H1 (cell line): ENCODE data around the gene LHFPL3. TPM values are rescaled to one million over a fixed set of nuclear protein-coding genes. Genes with fewer than 3 reads are reported as not detected.

ENCODE experiments used
- CTCF ChIA-PET: fragments of 300-600 bp; sonication (Branson Sonifier 250); formaldehyde crosslinking; loops from one replicate; lab custom pipeline; 2021; ENCODE audit not compliant: partially characterized antibody; lab: Charles Lee
- POLR2A ChIA-PET: fragments of 300-600 bp; sonication (Branson Sonifier 250); formaldehyde crosslinking; loops from one replicate; lab custom pipeline; 2021; ENCODE audit warnings: inconsistent platforms; ENCODE audit not compliant: partially characterized antibody; lab: Charles Lee
- DNase-seq, 2 experiments: peaks; one replicate each; pipeline versions ENCODE4 v3.0.0 to v3.0.0-alpha.2; 2010 to 2022; ENCODE audit warnings: low spot score in 2 of 2, low read depth in 1 of 2, mixed read lengths in 1 of 2
- FAIRE-seq: peaks from 2 replicates; lab custom pipeline; 2011; peaks lifted over from hg19 to GRCh38; lab: Jason Lieb, UNC
- H2AFZ ChIP-seq: 2 replicates; pipeline ENCODE4 v1.8.1; 2012; ENCODE audit warnings: low read length, inconsistent platforms
- H2AK5ac ChIP-seq: 2 replicates; pipeline ENCODE4 v1.6.1; 2013; ENCODE audit warnings: low read depth, low read length
- H2BK120ac ChIP-seq: replicated peaks from 2 replicates; pipeline ENCODE3; 2013; ENCODE audit warnings: low read depth, low read length, inconsistent platforms
- H2BK12ac ChIP-seq: 2 replicates; pipeline ENCODE4 v1.6.1; 2013; ENCODE audit warnings: low read depth, low read length
- H2BK15ac ChIP-seq: 2 replicates; pipeline ENCODE4 v1.6.1; 2013; ENCODE audit warnings: low read length
- H2BK20ac ChIP-seq: 2 replicates; pipeline ENCODE4 v1.6.1; 2013; ENCODE audit warnings: low read length
- H2BK5ac ChIP-seq: 2 replicates; pipeline ENCODE4 v1.6.1; 2013; ENCODE audit warnings: low read depth, low read length
- H3K14ac ChIP-seq: 2 replicates; pipeline ENCODE4 v1.6.1; 2013; ENCODE audit warnings: inconsistent platforms; ENCODE audit not compliant: insufficient read length
- H3K18ac ChIP-seq: 2 replicates; pipeline ENCODE4 v1.6.1; 2013; ENCODE audit warnings: low read length; ENCODE audit errors: extremely low read depth
- H3K23ac ChIP-seq: 2 replicates; pipeline ENCODE4 v1.6.1; 2013; ENCODE audit warnings: inconsistent platforms; ENCODE audit not compliant: insufficient read length
- H3K23me2 ChIP-seq: 2 replicates; pipeline ENCODE4 v1.6.1; 2013; ENCODE audit warnings: low read depth, low read length
- H3K27ac ChIP-seq: 2 replicates; pipeline ENCODE4 v1.6.1; 2011; ENCODE audit warnings: low read depth, low read length, inconsistent platforms
- H3K27me3 ChIP-seq, 4 experiments: replicated peaks in 1 of 4; 1 replicate in 1 of 4; 2 replicates in 3 of 4; pipeline versions ENCODE4 v1.6.1 to v1.8.1; 2011 to 2013; ENCODE audit warnings: low read length in 3 of 4, mild to moderate bottlenecking in 3 of 4, inconsistent platforms in 2 of 4, mixed read lengths in 2 of 4, moderate library complexity in 1 of 4; ENCODE audit not compliant: control insufficient read depth in 3 of 4, insufficient read depth in 3 of 4; ENCODE audit errors: extremely low read depth in 1 of 4
- H3K36me3 ChIP-seq, 4 experiments: 2 replicates each; pipeline versions ENCODE4 v1.6.1 to v1.8.1; 2011 to 2013; ENCODE audit warnings: mild to moderate bottlenecking in 4 of 4, low read length in 3 of 4, moderate library complexity in 2 of 4, control low read depth in 1 of 4, inconsistent platforms in 1 of 4; ENCODE audit not compliant: insufficient read depth in 4 of 4, control insufficient read depth in 2 of 4
- H3K4ac ChIP-seq: replicated peaks from 2 replicates; pipeline ENCODE3; 2013; ENCODE audit warnings: low read length, low read depth, mixed read lengths, inconsistent platforms; ENCODE audit not compliant: insufficient read length
- H3K4me1 ChIP-seq, 4 experiments: replicated peaks in 1 of 4; 1 replicate in 1 of 4; 2 replicates in 3 of 4; pipeline versions ENCODE4 v1.6.1 to v1.8.1; 2011 to 2013; ENCODE audit warnings: low read length in 3 of 4, inconsistent platforms in 2 of 4, mixed read lengths in 1 of 4; ENCODE audit not compliant: insufficient read depth in 4 of 4, control insufficient read depth in 3 of 4
- H3K4me2 ChIP-seq, 2 experiments: 2 replicates each; pipeline versions ENCODE4 v1.6.1 to v1.8.1; 2011 to 2013; ENCODE audit warnings: low read depth in 2 of 2, low read length in 2 of 2, control low read depth in 1 of 2, inconsistent platforms in 1 of 2, mild to moderate bottlenecking in 1 of 2; ENCODE audit not compliant: insufficient read depth in 1 of 2
- H3K4me3 ChIP-seq, 4 experiments: fragments of 200-600, 300-600 bp in 1 of 4; sonication (generic), shearing (Covaris generic), sonication (Bioruptor Twin) in 1 of 4; 2 replicates each; pipeline versions ENCODE4 v1.5.1 to v1.8.1; 2011 to 2016; ENCODE audit warnings: low read length in 4 of 4, low read depth in 3 of 4, control low read depth in 2 of 4, inconsistent platforms in 2 of 4, mild to moderate bottlenecking in 2 of 4, mixed read lengths in 1 of 4, moderate library complexity in 1 of 4; ENCODE audit not compliant: insufficient read depth in 2 of 4; ENCODE audit errors: extremely low read depth in 1 of 4
- H3K56ac ChIP-seq: replicated peaks from 2 replicates; pipeline ENCODE3; 2013; ENCODE audit warnings: low read depth, mild to moderate bottlenecking, mixed read lengths, low read length, inconsistent platforms; ENCODE audit not compliant: insufficient read length
- H3K79me1 ChIP-seq: 2 replicates; pipeline ENCODE4 v1.6.1; 2013; ENCODE audit warnings: low read depth, low read length, control low read depth
- H3K79me2 ChIP-seq, 2 experiments: 2 replicates each; pipeline versions ENCODE4 v1.6.1 to v1.8.1; 2012 to 2013; ENCODE audit warnings: low read length in 2 of 2, mild to moderate bottlenecking in 2 of 2, inconsistent platforms in 1 of 2; ENCODE audit not compliant: insufficient read depth in 2 of 2, control insufficient read depth in 1 of 2
- H3K9ac ChIP-seq, 4 experiments: replicated peaks in 1 of 4; 1 replicate in 1 of 4; 2 replicates in 3 of 4; pipeline versions ENCODE4 v1.6.1 to v1.8.1; 2011 to 2013; ENCODE audit warnings: low read depth in 3 of 4, low read length in 3 of 4, control low read depth in 2 of 4, mild to moderate bottlenecking in 2 of 4, moderate library complexity in 2 of 4, inconsistent platforms in 1 of 4; ENCODE audit errors: extremely low read depth in 1 of 4
- H3K9me3 ChIP-seq, 2 experiments: 2 replicates each; pipeline versions ENCODE4 v1.6.1 to v1.8.1; 2012 to 2013; ENCODE audit warnings: mild to moderate bottlenecking in 2 of 2, moderate library complexity in 2 of 2, control low read depth in 1 of 2, inconsistent platforms in 1 of 2, low read depth in 1 of 2, low read length in 1 of 2, mixed read lengths in 1 of 2; ENCODE audit not compliant: insufficient read depth in 2 of 2
- H4K20me1 ChIP-seq, 2 experiments: replicated peaks in 1 of 2; 2 replicates each; pipeline versions ENCODE3 to v1.8.1; 2011 to 2013; ENCODE audit warnings: inconsistent platforms in 2 of 2, low read length in 2 of 2, mild to moderate bottlenecking in 1 of 2; ENCODE audit not compliant: insufficient read depth in 2 of 2, control insufficient read depth in 1 of 2
- H4K5ac ChIP-seq: 2 replicates; pipeline ENCODE4 v1.6.1; 2013; ENCODE audit warnings: low read length, low read depth, mixed read lengths, inconsistent platforms; ENCODE audit not compliant: insufficient read length
- H4K8ac ChIP-seq: 2 replicates; pipeline ENCODE4 v1.8.0; 2013; ENCODE audit warnings: mild to moderate bottlenecking, moderate library complexity, low read length, inconsistent platforms; ENCODE audit not compliant: insufficient read depth; ENCODE audit errors: extremely low read depth
- H4K91ac ChIP-seq: replicated peaks from 2 replicates; pipeline ENCODE3; 2013; ENCODE audit warnings: low read length, mixed read lengths, inconsistent platforms; ENCODE audit not compliant: insufficient read length
- WGBS, 2 experiments: shearing (Covaris generic) in 1 of 2; methylation state at CpG; one replicate each; pipeline versions ENCODE4 v1.1.6 to v1.1.7; 2013 to 2015; ENCODE audit warnings: low lambda C conversion rate in 2 of 2, mixed read lengths in 2 of 2, inconsistent platforms in 1 of 2, low coverage in 1 of 2, missing lambda C conversion rate in 1 of 2; ENCODE audit not compliant: insufficient replicate concordance in 2 of 2, insufficient coverage in 1 of 2, insufficient read length in 1 of 2; ENCODE audit errors: extremely low coverage in 1 of 2, missing lambda C conversion rate in 1 of 2; 5-methylcytosine and 5-hydroxymethylcytosine counted together
- polyA plus RNA-seq, 7 experiments: library from polyadenylated mRNA; depleted of rRNA in 3 of 7; stranded (reverse) in 5 of 7; unstranded in 2 of 7; fragments of >200 nt in 5 of 7; fragments of 200-250 nt in 2 of 7; gene quantifications; 1 replicate in 5 of 7; 2 replicates in 1 of 7; 4 replicates in 1 of 7; pipeline versions ENCODE4 v1.2.1 to v1.2.3, GENCODE V29; 2011 to 2013; ENCODE audit warnings: missing spikeins in 2 of 7, mixed read lengths in 2 of 7
- total RNA-seq: library from RNA; stranded (reverse); fragmentation: NEBNext Ultra II Directional; extraction: Animal tissue kit (Norgen Biotek cat#: 25700); gene quantifications from 2 replicates; pipeline ENCODE4 v1.2.1, GENCODE V29; 2021

LHFPL3 gene
- total and polyA plus RNA-seq, 2 of the 8 experiments (the other 6 are each of a cell fraction or from before 2014, with no cell fraction given), result 0.24 to 0.50 TPM

- DNase-seq (no peak), FAIRE-seq (no peak)
- Histone ChIP-seq H2BK5ac (no peak overlapping the region), H3K23me2 (no peaks in the 10 kb centered on the region), H3K4me3 (no peak overlapping the region), H4K91ac (no peak overlapping the region), H3K27me3 (no peaks in the 10 kb centered on the region), H3K14ac (no peak overlapping the region), H2BK120ac (no peak overlapping the region), H3K79me2 (no peaks in the 10 kb centered on the region), H4K8ac (no peak overlapping the region), H3K23ac (no peak overlapping the region), H3K18ac (no peak overlapping the region; the same call in 1 of the 2 replicates), H3K4ac (no peak overlapping the region), H3K27ac (no peak overlapping the region), H3K4me1 (peaks cover 0 to 4% (median 3%) of the 10 kb centered on the region in 4 experiments; a peak in 4 of 7 replicates), H3K56ac (no peak overlapping the region), H2BK12ac (no peak overlapping the region), H3K79me1 (no peaks in the 10 kb centered on the region), H3K36me3 (no peaks in the 10 kb centered on the region), H4K5ac (no peak overlapping the region), H4K20me1 (no peaks in the 10 kb centered on the region), H2AFZ (no peak overlapping the region), H2BK15ac (no peak overlapping the region), H2BK20ac (no peak overlapping the region), H3K9ac (no peak overlapping the region), H2AK5ac (no peak overlapping the region), H3K9me3 (no peaks in the 10 kb centered on the region), H3K4me2 (no peak overlapping the region)
- POLR2A ChIA-PET, result interaction anchor here (0.9 to 1.9 kb wide), 2 partner anchors 58 to 87 kb away, joined by 4 to 5 read pairs; partner anchors contain the start of gene KMT2E
- CTCF ChIA-PET, result interaction anchor here (0.8 to 2.6 kb wide), 15 partner anchors 9 to 98 kb away, joined by 3 to 12 read pairs (median 5); no protein-coding TSS in a partner anchor
- WGBS, 2 experiments, result 79% methylated on average over 5 of the region's 5 CpGs; no CpG with 5 or more reads in 1 of the 2 experiments
Observed at GRCh38 chr7:104926601-104927041, 598.2 kb downstream of the LHFPL3 start.
